Non-pigmented ciliary epithelial cell (primary cell): ENCODE measurements around the gene ABCG4.
"Not testable (repeated sequence)": the region's sequence is repeated elsewhere in the genome, so short reads cannot be mapped to it uniquely, and the experiment has no call there.

ENCODE experiments used
- DNase-seq: peaks from one replicate; pipeline ENCODE4 v3.0.0-alpha.2; 2010; ENCODE audit warnings: low read depth

ABCG4 gene

DNA sequence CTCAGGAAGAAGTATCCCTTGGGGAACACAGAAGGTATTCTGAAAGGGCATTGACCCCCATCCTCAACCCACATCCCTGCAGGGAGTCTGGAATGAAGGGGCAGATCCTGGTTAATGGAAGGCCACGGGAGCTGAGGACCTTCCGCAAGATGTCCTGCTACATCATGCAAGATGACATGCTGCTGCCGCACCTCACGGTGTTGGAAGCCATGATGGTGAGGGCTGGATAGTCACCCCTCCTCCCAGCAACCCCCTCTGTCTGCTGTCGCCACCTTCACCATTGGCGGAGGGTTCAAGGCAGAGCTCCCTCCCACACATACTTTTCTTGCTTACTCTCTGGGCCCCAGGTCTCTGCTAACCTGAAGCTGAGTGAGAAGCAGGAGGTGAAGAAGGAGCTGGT lies 5.3 kb downstream of the ABCG4 start:
- DNase-seq: no peak

DNA sequence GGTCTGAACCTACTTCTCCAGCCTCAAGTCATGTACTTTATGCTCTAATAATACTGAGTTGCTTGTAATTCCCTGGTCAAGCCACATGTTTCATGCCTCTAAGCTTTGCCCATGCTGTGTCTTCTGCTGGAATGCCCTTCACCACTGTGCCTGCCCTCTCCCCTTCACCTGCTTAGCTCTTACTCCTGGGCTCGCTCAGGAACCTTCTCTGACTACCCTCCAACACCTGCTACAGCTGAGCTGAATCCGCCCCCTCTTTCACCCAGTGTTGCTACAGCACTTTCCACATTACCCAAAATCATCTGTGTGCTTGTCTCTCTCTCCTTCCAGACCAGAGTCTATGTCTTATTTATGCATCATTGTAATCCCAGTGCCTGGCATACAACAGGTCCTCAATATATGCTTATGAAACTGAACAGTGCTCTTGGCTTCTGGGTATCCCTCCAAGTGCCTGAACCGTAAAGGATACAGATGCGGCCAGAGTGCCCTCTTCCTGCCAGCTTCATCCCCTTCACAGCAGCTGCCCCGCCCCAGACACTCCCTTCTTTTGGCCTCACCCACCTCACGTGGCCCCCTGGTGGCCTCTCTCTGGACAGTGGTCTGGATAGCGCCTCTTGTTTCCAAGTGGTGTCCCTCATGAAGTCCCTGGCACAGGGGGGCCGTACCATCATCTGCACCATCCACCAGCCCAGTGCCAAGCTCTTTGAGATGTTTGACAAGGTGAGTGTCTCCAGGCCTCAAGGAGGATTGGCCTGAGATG lies 7.1 kb downstream of the ABCG4 start:
- DNase-seq: no peak

DNA sequence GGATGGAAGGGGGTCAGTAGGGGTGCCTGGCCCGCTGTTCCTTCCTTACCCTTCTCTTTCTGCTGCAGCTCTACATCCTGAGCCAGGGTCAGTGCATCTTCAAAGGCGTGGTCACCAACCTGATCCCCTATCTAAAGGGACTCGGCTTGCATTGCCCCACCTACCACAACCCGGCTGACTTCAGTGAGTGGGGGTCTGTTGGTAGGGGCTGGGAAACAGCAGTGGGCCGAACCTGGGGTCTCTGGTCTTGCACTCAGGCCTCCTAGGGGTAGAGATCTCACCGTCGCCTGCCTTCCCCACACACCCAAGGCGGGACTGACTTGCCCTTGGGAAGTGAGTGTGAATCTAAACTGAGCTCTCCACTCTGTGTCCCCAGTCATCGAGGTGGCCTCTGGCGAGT lies 7.6 kb downstream of the ABCG4 start:
- DNase-seq: no peak

DNA sequence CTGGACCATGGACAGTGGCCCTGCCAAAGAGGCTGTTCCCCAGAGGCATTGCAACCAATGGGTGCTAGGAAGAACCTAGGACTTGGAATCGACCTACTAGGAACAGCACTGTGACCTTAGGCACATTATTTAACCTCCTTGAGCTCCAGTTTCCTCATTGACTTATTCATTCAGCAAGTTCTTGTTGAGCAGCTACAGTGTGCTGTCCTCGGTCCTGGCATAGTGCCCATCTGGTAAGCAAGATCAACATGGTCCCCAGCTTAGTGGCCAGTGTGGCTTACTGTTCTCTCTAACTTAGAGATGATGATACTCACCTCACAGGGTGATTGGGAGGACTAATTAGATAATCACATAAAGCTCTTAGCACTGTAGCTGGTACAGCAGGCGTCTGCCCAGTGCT lies 8.2 kb downstream of the ABCG4 start:
- no peak for DNase-seq

DNA sequence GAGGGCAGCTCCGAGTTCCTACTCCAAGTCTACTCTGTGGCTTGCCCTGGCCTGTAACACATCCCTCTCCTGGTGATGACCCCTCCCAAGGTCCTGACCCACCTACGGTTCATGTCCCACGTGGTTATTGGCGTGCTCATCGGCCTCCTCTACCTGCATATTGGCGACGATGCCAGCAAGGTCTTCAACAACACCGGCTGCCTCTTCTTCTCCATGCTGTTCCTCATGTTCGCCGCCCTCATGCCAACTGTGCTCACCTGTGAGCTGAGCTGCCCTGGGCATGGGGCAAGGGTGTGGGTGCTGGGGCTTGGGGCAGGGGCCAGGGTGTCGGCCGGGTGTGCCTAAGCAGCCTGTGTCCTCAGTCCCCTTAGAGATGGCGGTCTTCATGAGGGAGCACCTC lies 9.6 kb downstream of the ABCG4 start:
- DNase-seq: no peak

DNA sequence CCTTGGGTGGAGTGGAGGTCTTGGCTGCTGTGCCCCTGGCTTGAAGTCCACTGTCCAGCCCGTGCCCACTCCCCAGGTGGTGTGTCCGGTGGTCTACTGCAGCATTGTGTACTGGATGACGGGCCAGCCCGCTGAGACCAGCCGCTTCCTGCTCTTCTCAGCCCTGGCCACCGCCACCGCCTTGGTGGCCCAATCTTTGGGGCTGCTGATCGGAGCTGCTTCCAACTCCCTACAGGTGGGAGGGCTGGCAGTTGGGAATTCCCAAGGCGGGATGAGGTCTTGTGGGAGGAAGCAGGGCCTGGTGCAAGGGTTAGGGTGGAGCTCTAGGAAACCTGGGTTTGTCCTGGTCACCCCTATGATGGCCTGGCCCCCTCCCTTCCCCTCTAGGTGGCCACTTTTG lies 11.3 kb downstream of the ABCG4 start:
- DNase-seq: no peak

DNA sequence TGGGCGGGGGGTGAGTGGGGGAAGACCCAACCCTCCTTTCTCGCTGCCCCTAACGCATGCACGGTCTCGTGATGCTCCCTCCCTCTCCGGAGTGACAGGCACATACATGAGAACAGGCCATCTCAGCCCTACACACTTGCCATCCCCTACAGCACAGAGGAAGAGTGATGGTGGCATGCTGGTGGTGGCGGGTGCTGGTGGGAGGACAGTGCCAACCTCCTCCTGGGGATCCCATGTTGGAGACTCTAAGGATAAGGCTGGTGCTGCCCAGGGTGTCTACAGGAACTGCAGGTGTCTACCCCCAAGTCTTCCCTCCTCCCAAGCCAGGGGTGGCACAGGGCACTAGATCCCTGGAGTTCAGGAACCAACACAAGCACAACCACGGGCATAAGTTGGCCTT lies 13.0 kb downstream of the ABCG4 start:
- no peak for DNase-seq

DNA sequence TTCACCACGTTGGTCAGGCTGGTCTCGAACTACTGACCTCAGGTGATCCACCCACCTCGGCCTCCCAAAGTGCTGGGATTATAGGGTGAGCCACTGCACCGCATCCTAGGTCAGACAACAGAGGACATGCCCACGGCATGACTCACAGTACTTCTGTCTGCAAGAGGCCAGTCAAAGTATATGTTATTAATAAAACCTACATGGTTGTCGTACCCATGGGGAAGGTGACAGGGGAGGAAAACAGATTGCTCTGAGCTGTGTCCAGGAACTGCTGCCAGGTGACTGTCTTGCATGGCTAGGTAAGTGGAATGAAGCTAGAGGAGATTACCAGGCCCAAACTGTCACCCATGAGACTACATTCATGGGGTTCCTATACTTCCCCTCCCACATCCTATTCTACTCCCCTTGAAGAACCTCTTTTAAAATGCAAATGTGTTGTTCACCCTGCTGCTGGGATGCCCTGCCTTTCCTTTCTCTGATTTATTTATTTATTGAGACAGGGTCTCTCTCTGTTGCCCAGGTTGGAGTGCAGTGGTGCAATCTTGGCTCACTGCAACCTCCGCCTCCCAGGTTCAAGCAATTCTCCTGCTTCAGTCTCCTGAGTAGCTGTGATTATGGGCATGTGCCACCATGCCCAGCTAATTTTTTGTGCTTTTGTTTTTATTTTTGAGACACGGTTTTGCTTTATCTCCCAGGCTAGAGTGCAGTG lies 17.7 kb downstream of the ABCG4 start:
- peak; percentile 36 for DNase-seq

DNA sequence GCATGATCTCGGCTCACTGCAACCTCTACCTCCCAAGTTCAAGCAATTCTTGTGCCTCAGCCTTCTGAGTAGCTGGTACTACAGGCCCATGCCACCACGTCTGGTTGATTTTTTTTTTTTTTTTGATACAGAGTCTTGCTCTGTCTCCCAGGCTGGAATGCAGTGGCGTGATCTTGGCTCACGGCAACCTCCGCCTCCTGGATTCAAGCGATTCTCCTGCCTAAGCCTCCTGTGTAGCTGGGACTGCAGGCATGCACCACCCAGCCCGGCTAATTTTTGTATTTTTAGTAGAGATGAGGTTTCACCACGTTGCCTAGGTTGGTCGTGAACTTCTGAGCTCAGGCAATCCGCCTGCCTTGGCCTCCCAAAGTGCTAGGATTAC lies 18.2 kb downstream of the ABCG4 start:
- DNase-seq: not testable (repeated sequence)

DNA sequence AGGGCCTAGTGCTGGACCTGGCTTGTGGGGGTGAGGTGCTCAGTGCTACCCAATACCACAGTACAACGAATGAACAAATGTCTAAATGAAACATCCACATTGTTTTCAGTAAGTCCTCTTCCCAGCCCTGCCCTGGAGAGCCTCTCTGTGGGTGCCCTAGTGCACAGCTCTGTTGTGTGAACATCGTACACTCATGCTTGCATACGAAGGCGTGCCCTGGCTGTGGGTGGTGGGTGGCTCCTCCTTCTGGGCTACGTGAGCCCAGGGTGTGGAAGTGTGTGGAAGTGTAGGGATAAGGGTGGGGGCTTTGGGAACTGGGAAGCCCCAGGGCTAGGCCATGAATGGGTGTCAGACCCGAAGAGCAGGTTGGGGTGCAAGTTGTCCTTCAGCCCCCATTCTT lies 19.1 kb downstream of the ABCG4 start:
- DNase-seq: no peak

DNA sequence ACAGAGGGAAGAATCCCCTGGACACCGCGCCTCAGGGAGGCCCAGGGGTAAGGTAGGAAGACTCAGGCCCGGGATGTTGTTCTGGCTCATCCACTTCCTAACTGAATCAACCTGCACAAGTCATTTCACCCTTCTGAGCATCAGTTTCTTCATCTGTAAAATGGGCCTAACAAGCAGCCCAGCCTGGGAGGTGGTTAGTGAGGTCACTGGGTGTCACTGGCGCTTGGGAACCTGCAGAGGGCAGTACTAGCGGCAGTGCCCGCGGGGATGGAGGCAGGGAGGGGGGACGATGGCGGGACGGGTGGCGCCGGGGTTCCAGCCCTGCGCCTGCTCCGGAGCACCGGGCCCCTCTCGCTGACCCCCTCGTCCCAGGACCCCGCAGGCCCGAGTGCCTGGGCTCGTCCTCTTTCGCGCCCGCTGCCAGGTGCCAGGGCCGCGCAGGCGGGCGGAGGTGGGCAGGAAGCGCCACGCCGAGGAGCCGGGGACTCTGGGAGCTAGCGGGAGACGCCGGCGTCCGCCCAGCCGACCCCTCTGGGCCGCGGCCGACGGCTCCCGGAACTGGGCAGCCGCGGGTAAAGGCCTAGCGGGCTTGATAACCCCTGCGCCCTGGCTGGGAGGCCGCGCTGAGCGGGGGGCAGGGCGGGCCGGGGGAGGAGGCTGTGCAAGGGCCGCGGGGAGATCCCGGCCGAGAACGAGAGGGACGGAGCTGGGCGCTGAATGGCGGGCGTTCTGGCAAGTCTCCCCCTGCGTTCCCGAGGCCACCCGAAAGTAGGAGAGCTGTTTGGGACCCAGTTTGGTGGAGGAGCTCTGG lies 19.8 kb downstream of the ABCG4 start, which contains the start of gene NLRX1:
Gene NLRX1 (plus strand): TSS at position 255 of the 811 bp plus-strand sequence. CDS start 2,679 bp downstream, outside the sequence.
- DNase-seq: peak; percentile 41

DNA sequence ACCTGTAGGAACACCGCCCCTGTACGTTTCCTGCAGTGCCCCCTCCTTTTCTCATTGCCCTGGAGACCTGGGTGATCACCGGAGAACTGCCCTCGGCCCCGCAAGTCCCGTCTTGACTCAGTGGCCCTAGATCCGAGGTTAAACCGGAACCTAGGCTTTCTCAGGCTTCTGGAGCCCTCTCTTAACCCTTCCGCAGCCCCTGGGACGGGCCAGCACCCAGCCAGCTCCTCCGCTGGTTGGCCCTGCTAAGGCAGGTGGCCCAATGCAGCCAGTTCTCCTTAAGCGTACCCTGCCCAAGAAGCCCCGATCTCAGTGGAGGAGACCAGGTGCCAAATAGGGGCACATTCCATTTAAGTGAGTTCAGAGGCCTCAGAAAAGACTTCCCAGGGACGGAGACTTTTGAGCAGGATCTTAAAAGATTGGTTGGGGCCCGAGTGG lies 20.4 kb downstream of the ABCG4 start:
- peak; percentile 6 for DNase-seq

DNA sequence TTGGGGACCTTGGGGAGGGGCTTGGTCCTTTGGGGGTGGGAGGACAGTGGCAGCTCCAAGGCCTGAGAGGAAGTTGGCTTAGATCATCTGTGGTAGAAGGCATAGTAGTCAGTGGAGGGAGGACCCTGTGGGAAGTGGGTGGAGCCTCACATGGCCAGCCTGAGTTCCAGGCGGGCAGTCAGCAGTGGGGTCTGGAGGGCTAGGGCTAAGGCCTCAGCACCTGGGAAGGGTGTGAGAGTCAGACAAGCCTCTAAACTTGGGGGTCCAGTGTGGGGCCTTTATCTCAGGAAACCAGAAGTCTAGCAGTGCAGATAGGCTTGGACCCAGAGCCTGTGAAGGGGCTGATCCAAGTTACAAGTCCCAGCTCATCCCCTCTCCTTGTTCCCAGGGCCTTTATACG lies 23.7 kb downstream of the ABCG4 start:
- DNase-seq: no peak

DNA sequence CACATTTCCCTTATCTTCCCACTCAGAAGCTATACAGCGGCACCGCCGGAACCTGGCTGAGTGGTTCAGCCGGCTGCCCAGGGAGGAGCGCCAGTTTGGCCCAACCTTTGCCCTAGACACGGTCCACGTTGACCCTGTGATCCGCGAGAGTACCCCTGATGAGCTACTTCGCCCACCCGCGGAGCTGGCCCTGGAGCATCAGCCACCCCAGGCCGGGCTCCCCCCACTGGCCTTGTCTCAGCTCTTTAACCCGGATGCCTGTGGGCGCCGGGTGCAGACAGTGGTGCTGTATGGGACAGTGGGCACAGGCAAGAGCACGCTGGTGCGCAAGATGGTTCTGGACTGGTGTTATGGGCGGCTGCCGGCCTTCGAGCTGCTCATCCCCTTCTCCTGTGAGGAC lies 24.6 kb downstream of the ABCG4 start:
- DNase-seq: no peak

DNA sequence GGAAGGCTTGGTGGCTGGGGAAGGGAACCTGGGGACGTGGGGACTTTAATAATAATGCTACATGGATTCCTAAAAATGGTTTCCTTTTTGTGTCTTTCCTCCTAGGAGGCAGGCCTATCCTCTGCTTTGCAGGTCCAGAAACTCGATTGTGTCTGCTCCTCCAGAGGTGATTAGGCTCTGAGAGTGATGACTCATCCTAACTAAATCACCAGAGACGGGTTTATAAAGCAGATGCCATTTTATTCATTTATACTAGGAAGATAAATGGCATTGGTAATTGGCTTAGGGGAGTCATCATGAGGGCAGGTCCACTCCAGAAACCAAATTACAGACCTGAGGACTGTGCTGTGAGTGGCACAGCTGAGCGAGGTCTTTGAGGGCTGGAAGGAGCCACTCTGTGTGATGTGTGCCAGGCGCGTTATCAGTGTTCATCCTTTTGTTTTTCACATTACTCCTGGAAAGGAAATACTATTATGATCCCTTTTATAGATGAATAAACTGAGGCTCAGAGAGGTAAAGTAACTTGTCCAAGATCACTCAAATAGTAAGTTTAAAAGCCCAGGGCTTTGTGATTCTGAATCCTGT lies 26.7 kb downstream of the ABCG4 start:
- DNase-seq: no peak

DNA sequence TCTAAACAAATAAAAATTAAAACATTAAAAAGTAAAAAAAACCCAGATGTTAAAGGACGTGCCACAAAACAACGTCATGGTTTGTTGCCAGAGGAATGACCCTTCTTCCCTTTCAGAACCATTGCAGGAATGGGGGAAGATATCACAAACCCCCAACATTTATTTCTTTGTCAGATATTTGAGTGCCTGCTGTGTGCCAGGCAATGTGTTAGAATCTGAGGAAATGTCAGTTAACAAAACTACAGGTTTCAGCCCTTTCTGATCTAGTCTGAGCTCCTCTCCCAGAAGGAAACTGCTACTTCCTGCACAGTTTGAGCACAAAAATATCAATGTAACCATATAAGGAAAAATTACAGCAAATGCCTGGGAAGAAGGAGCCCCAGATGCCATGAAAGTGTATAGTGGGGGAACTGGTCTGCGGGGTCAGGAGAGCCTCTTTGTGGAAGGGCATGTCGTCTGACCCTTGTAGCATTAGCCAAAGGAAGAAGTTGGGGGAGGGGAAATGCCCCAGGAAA lies 29.4 kb downstream of the ABCG4 start:
- DNase-seq: no peak

DNA sequence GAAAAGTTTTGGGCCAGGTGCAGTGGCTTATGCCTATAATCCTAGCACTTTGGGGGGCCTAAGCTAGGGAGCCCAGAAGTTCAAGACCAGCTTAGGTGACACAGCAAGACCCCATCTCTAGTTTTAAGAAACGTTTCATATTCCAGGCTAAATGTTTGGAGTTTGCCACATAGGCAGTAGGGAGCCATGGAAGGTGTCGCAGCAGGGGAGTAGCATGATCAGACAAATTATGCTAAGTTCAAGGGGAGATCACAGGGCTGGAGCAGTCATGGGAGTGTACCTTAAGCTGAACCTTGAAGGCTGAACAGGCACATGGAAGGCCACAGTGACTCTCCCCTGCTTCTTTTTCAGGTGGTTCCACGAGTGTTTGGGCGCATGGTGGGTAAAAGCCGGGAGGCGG lies 30.5 kb downstream of the ABCG4 start:
- no peak for DNase-seq

DNA sequence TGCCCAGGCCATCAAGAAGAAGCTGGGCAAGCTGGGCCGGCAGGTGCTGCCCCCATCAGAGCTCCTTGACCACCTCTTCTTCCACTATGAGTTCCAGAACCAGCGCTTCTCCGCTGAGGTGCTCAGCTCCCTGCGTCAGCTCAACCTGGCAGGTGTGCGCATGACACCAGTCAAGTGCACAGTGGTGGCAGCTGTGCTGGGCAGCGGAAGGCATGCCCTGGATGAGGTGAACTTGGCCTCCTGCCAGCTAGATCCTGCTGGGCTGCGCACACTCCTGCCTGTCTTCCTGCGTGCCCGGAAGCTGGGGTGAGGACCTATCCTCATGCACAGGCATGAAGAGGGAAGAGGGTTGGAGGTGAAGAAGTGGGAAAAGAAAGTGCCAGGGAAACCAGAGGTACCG lies 31.1 kb downstream of the ABCG4 start:
- DNase-seq: no peak

DNA sequence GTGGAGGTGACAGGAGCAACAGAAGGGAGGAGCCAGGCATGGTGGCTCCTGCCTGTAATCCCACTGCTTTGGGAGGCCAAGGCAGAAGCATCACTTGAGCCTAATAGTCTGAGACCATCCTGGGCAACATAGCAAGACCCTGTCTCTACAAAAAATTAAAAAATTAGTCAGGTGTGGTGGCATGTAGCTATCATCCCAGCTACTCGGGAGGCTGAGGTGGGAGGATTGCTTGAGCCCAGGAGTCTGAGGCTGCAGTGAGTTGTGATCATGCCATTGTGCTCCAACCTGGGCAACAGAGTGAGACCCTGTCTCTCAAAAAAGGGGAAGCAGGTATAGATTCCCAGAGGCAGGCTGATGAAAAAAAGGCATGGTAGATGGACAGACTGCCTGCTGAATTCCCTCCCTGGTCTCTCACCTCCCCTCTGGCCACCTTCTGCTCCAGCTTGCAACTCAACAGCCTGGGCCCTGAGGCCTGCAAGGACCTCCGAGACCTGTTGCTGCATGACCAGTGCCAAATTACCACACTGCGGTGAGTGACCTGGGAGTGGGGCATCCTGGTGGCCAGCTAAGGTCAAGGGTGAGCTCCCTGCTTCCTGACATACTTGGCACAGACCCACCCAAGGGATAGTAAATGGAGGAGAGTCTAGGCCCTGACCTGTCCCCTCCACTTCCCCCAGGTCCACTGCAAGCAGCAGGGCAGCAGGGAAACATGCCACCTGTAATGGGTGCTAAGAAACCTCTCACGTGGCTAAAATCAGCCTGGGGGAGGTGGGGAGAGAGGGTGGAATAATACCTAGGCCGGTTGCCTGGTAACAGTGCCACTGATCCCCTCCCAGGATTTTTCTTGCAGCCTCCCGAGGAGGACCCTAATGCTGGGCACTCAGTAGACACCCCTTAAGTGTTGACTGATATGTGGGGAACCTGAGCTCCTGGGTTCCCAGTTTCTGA lies 32.2 kb downstream of the ABCG4 start:
- no peak for DNase-seq

DNA sequence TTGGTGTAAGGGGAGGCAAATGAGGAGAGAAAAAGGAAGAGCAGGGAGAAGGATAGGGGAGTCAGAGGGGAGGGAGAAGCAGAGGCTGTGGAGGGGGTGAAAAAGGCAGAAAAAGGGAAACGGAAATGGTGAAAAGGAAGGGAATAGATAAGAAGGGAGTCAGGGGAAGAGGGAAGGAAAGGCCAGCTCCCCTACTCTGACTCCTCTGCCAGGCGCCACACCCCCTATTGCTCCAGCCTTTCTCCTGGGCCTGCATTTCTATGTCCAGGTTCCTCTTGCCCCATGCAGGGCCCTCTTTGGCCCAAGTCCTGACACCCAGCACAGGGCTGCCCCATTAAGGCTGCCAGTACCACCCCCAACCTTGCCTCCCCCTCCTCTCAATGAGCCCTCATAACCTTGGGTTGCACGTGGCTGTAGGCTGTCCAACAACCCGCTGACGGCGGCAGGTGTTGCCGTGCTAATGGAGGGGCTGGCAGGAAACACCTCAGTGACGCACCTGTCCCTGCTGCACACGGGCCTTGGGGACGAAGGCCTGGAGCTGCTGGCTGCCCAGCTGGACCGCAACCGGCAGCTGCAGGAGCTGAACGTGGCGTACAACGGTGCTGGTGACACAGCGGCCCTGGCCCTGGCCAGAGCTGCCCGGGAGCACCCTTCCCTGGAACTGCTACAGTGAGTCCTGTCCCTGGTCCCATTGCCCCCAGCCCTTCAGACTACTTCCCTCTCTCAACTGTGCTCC lies 33.0 kb downstream of the ABCG4 start:
- no peak for DNase-seq
